HepG2 (cell line): ENCODE data around the gene ABCB8. TPM values are rescaled to one million over a fixed set of nuclear protein-coding genes. Genes with fewer than 3 reads are reported as not detected.

ENCODE experiments used
- GLMP ChIP-seq: sonication (generic); formaldehyde crosslinking; IDR thresholded peaks from 2 replicates; pipeline ENCODE4 v1.9.0; 2021; ENCODE audit warnings: missing genetic modification reagents, mild to moderate bottlenecking, borderline replicate concordance
- HIC2 ChIP-seq: sonication (generic); formaldehyde crosslinking; IDR thresholded peaks from 2 replicates; pipeline ENCODE4 v1.9.0; 2022; ENCODE audit warnings: low read depth, missing genetic modification reagents
- KDM5B ChIP-seq: sonication (generic); formaldehyde crosslinking; IDR thresholded peaks from 2 replicates; pipeline ENCODE4 v1.4.0; 2020; ENCODE audit warnings: missing genetic modification reagents, mild to moderate bottlenecking, borderline replicate concordance
- KDM6A ChIP-seq: IDR thresholded peaks from 2 replicates; pipeline ENCODE4 v1.6.1; 2016; ENCODE audit warnings: low read depth
- KLF16 ChIP-seq, 2 experiments: sonication (generic) in 1 of 2; formaldehyde crosslinking in 1 of 2; IDR thresholded peaks; 2 replicates each; pipeline versions ENCODE4 v1.6.1 to v1.8.0; 2016 to 2023; ENCODE audit warnings: missing genetic modification reagents in 2 of 2, missing compliant biosample characterization in 1 of 2
- MED8 ChIP-seq: sonication (generic); formaldehyde crosslinking; IDR thresholded peaks from 2 replicates; pipeline ENCODE4 v1.8.1; 2023; ENCODE audit warnings: mild to moderate bottlenecking, missing genetic modification reagents; ENCODE audit not compliant: insufficient replicate concordance
- NFE2L1 ChIP-seq: sonication (generic); formaldehyde crosslinking; IDR thresholded peaks from 2 replicates; pipeline ENCODE4 v1.4.0; 2020; ENCODE audit warnings: missing genetic modification reagents, mild to moderate bottlenecking, borderline replicate concordance
- ONECUT2 ChIP-seq: sonication (generic); formaldehyde crosslinking; IDR thresholded peaks from 2 replicates; pipeline ENCODE4 v1.4.0; 2020; ENCODE audit warnings: missing genetic modification reagents
- PBX3 ChIP-seq: sonication (generic); formaldehyde crosslinking; IDR thresholded peaks from 2 replicates; pipeline ENCODE4 v1.8.1; 2023; ENCODE audit warnings: missing genetic modification reagents, inconsistent platforms, borderline replicate concordance
- PHF8 ChIP-seq: sonication (generic); formaldehyde crosslinking; IDR thresholded peaks from 2 replicates; pipeline ENCODE4 v1.5.0; 2020; ENCODE audit warnings: missing genetic modification reagents
- RAD51 ChIP-seq: fragments of 450-650 bp; IDR thresholded peaks from 2 replicates; pipeline ENCODE4 v1.6.1; 2016; ENCODE audit warnings: borderline replicate concordance
- TFE3 ChIP-seq: IDR thresholded peaks from 2 replicates; pipeline ENCODE4 v1.6.1; 2016
- THAP8 ChIP-seq: sonication (generic); formaldehyde crosslinking; IDR thresholded peaks from 2 replicates; pipeline ENCODE4 v1.5.1; 2020; ENCODE audit warnings: missing genetic modification reagents, mild to moderate bottlenecking, borderline replicate concordance
- TIGD3 ChIP-seq: sonication (generic); formaldehyde crosslinking; IDR thresholded peaks from 2 replicates; pipeline ENCODE4 v1.5.1; 2020; ENCODE audit warnings: mild to moderate bottlenecking, missing genetic modification reagents, borderline replicate concordance
- YEATS2 ChIP-seq: sonication (generic); formaldehyde crosslinking; IDR thresholded peaks from 2 replicates; pipeline ENCODE4 v1.4.0; 2020; ENCODE audit warnings: missing genetic modification reagents, borderline replicate concordance
- ZFP91 ChIP-seq: sonication (generic); formaldehyde crosslinking; IDR thresholded peaks from 2 replicates; pipeline ENCODE4 v1.9.0; 2022; ENCODE audit warnings: missing genetic modification reagents, mild to moderate bottlenecking, borderline replicate concordance
- ZNF354B ChIP-seq: sonication (generic); formaldehyde crosslinking; IDR thresholded peaks from 2 replicates; pipeline ENCODE4 v1.8.0; 2022; ENCODE audit warnings: mild to moderate bottlenecking, missing genetic modification reagents
- ZNF773 ChIP-seq: sonication (generic); formaldehyde crosslinking; IDR thresholded peaks from 2 replicates; pipeline ENCODE4 v1.4.0; 2020; ENCODE audit warnings: missing genetic modification reagents, borderline replicate concordance
- polyA plus RNA-seq, 8 experiments: library from polyadenylated mRNA; depleted of rRNA in 3 of 8; stranded (reverse) in 7 of 8; unstranded in 1 of 8; fragments of >200 nt; fragmentation: Illumina TruSeq in 4 of 8; extraction: Trizol in 4 of 8; gene quantifications; 2 replicates each; pipeline versions ENCODE4 v1.2.1 to v1.2.3, GENCODE V29; 2011 to 2016; ENCODE audit warnings: low read depth in 4 of 8, missing spikeins in 1 of 8, mixed read lengths in 1 of 8; ENCODE audit not compliant: insufficient read depth in 1 of 8
- total RNA-seq, 5 experiments: library from RNA; depleted of rRNA; stranded (reverse); fragments of >200 nt; fragmentation: Illumina TruSeq; extraction: Trizol; gene quantifications; 2 replicates each; pipeline ENCODE4 v1.2.3, GENCODE V29; 2016; ENCODE audit warnings: low read depth in 1 of 5

The ABCB8 gene
- total and polyA plus RNA-seq, 2 of the 13 experiments (the other 11 are each of a cell fraction or from before 2014, with no cell fraction given): 6.6 to 16.7 TPM

GRCh38 chr7:151062399-151063211 is 34.4 kb downstream of the ABCB8 start (continued):
- TF ChIP-seq TFE3 (CRISPR knock-in tag) (peak; percentile 86), ZNF773 (CRISPR knock-in tag) (no peak), GLMP (CRISPR knock-in tag) (no peak), THAP8 (CRISPR knock-in tag) (no peak), PHF8 (CRISPR knock-in tag) (0 out of 2 replicates have a peak, but pooled peaks have one; percentile 53), ZNF354B (CRISPR knock-in tag) (no peak), KLF16 (CRISPR knock-in tag; IDR thresholded peaks at IDR 0.05) (peak in 1 of 2 experiments; percentile 35; a peak in 1 of 4 replicates), PBX3 (CRISPR knock-in tag) (no peak), ONECUT2 (no peak), NFE2L1 (CRISPR knock-in tag) (no peak), RAD51 (peak; percentile 97), YEATS2 (CRISPR knock-in tag) (0 out of 2 replicates have a peak, but pooled peaks have one; percentile 28), KDM5B (CRISPR knock-in tag) (0 out of 2 replicates have a peak, but pooled peaks have one; percentile 5), HIC2 (CRISPR knock-in tag) (peak; percentile 58; the same call in 1 of the 2 replicates), MED8 (CRISPR knock-in tag) (no peak), TIGD3 (CRISPR knock-in tag) (no peak), ZFP91 (CRISPR knock-in tag) (peak; percentile 81; the same call in 1 of the 2 replicates), KDM6A (CRISPR knock-in tag) (no peak)
